Transverse colon (tissue), 4 donors: ENCODE measurements around the gene ARHGEF26. TPM values are rescaled to one million over a fixed set of nuclear protein-coding genes. Genes with fewer than 3 reads are reported as not detected.

Experiments
- DNase-seq: peaks from one replicate; pipeline ENCODE4 v3.0.0-alpha.2; 2019
- H3K27ac ChIP-seq, 4 donors: fragments of 200-600 bp; sonication (generic); 2 replicates each; pipeline ENCODE4 v1.5.1; 2016 to 2018; ENCODE audit warnings: inconsistent platforms in 4 of 4
- H3K27me3 ChIP-seq: fragments of 200-600 bp; sonication (generic); 2 replicates; pipeline ENCODE4 v1.5.1; 2017; ENCODE audit warnings: inconsistent platforms
- H3K36me3 ChIP-seq, 4 donors: fragments of 200-600 bp; sonication (generic); 2 replicates each; pipeline ENCODE4 v1.5.1; 2017 to 2019; ENCODE audit warnings: inconsistent platforms in 4 of 4
- H3K4me1 ChIP-seq, 4 donors: fragments of 200-600 bp; sonication (generic); 2 replicates each; pipeline ENCODE4 v1.5.1; 2017 to 2020; ENCODE audit warnings: inconsistent platforms in 4 of 4
- H3K4me3 ChIP-seq, 4 donors: fragments of 200-600 bp; sonication (generic); 1 replicate in 1 of 4; 2 replicates in 3 of 4; pipeline versions ENCODE4 v1.5.1 to v1.6.1; 2017 to 2019; ENCODE audit warnings: inconsistent platforms in 4 of 4
- H3K9me3 ChIP-seq, 2 donors: fragments of 200-600 bp; sonication (generic); 2 replicates each; pipeline ENCODE4 v1.5.1; 2017 to 2019; ENCODE audit warnings: inconsistent platforms in 2 of 2
- CTCF ChIP-seq, 5 experiments: fragments of 200-600 bp in 3 of 5; fragments of 450-650 bp in 2 of 5; sonication (generic) in 3 of 5; IDR thresholded peaks; 1 replicate in 2 of 5; 2 replicates in 3 of 5; pipeline ENCODE4 v1.5.1; 2016 to 2017; ENCODE audit warnings: antibody characterized with exemption in 5 of 5, inconsistent platforms in 3 of 5, mild to moderate bottlenecking in 2 of 5, moderate library complexity in 1 of 5
- EP300 ChIP-seq: sonication (generic); formaldehyde crosslinking; IDR thresholded peaks from one replicate; pipeline ENCODE4 v1.6.1; 2017; ENCODE audit warnings: antibody characterized with exemption, low read depth
- POLR2A ChIP-seq: fragments of 450-650 bp; IDR thresholded peaks from one replicate; pipeline ENCODE4 v1.6.1; 2016; ENCODE audit warnings: antibody characterized with exemption, mild to moderate bottlenecking, moderate library complexity
- POLR2AphosphoS5 ChIP-seq, 3 donors: sonication (generic); formaldehyde crosslinking; IDR thresholded peaks; one replicate each; pipeline ENCODE4 v1.6.1; 2016; ENCODE audit warnings: antibody characterized with exemption in 3 of 3
- WGBS, 2 donors: methylation state at CpG; one replicate each; pipeline ENCODE4 v1.1.5; 2018; ENCODE audit warnings: low coverage in 1 of 2; 5-methylcytosine and 5-hydroxymethylcytosine counted together
- in situ Hi-C, 4 donors: fragments of 200-750 bp; cut with MboI; loops; one replicate each; pipeline versions ENCODE4 v1.15.0 to v1.15.1; 2017; ENCODE audit warnings: low sequenced_read_pairs in 3 of 4, low pct_ligation_motif_present in 1 of 4, low pct_unique_long_range_greater_than_20kb in 1 of 4
- intact Hi-C: fragments of 100-400 bp; cut with DNase I; formaldehyde crosslinking; loops from one replicate; pipeline ENCODE4 v1.15.1; 2023; ENCODE audit warnings: low total_unique reads
- total RNA-seq, 4 donors: library from RNA; depleted of rRNA; stranded (reverse); fragments of >200 nt; gene quantifications; one replicate each; pipeline ENCODE4 v1.1.0, GENCODE V29; 2016

The ARHGEF26 gene
- total RNA-seq, 4 donors from 2014 or later, result 8.6 to 15.0 (median 13.2) TPM

- Histone ChIP-seq H3K9me3 (no peaks in the 10 kb centered on the region), H3K27ac (no peak overlapping the region), H3K4me1 (peaks cover 0 to 11% (median 0%) of the 10 kb centered on the region in 4 donors), H3K36me3 (peaks cover 0 to 56% (median 22%) of the 10 kb centered on the region in 4 donors), H3K4me3 (no peak overlapping the region), H3K27me3 (no peaks in the 10 kb centered on the region)
- TF ChIP-seq EP300 (no peak), POLR2A (no peak), POLR2AphosphoS5 (IDR thresholded peaks at IDR 0.05) (no peak), CTCF (IDR thresholded peaks at IDR 0.05) (no peak)
- 86 to 100% methylated on average over 3 of the region's 3 CpGs for WGBS, 2 donors
- no peak for DNase-seq
- intact Hi-C loops, result no loop called here
- in situ Hi-C loops, result no loop called here
These were observed 183.7 kb downstream of the ARHGEF26 start for GRCh38 chr3:154304936-154305335.

- no peak overlapping the region for H3K27ac ChIP-seq
- H3K4me3 ChIP-seq, result no peak overlapping the region
- no peaks in the 10 kb centered on the region for H3K27me3 ChIP-seq
- H3K9me3 ChIP-seq, result no peaks in the 10 kb centered on the region
- intact Hi-C loops, result no loop called here
- peaks cover 0 to 45% (median 21%) of the 10 kb centered on the region in 4 donors for H3K36me3 ChIP-seq
- peaks cover 0 to 11% (median 0%) of the 10 kb centered on the region in 4 donors for H3K4me1 ChIP-seq
- DNase-seq, result no peak
- in situ Hi-C loops, result no loop called here
- TF ChIP-seq POLR2A, result no peak
- TF ChIP-seq POLR2AphosphoS5 (IDR thresholded peaks at IDR 0.05), result no peak
- TF ChIP-seq CTCF (IDR thresholded peaks at IDR 0.05), result no peak
- TF ChIP-seq EP300, result no peak
These were observed 186.2 kb downstream of the ARHGEF26 start for GRCh38 chr3:154307363-154307762.

Other genes starting within 250 kb of the ARHGEF26 start
- 100 to 1,000 TPM in 1 of 4 donors, 10 to 100 TPM in 3; 28.5 to 113 (median 50.0) TPM for gene DHX36, start 203.1 kb downstream of the ARHGEF26 start, total RNA-seq